ENCODE data around the gene C5AR1. TPM values are rescaled to one million over a fixed set of nuclear protein-coding genes. Genes with fewer than 3 reads are reported as not detected.
"Not testable (repeated sequence)": the region's sequence is repeated elsewhere in the genome, so short reads cannot be mapped to it uniquely, and the experiment has no call there.

Gene C5AR1
- polyA plus RNA-seq, result 1 to 10 TPM in 3 of 4 donors, under 1 TPM in 1; 0.67 to 8.6 (median 1.6) TPM
- long read RNA-seq, donor 1, result 0 reads
- long read RNA-seq, donor 2, result 0 reads
- long read RNA-seq, donor 3, result 0 reads
- long read RNA-seq, donor 4, result 0 reads
- long read RNA-seq, donor 5, result 0 reads
- long read RNA-seq, donor 6, result 0 reads
- long read RNA-seq, donor 7, result 0 reads
- long read RNA-seq, donor 8, result 0 reads
- long read RNA-seq, donor 9, result 0 reads
- long read RNA-seq, donor 10, partial matches to known transcripts, result 0 of 1 reads
- long read RNA-seq, donor 10, other reads (novel, unspliced or antisense), result 0 of 1 reads

DNA sequence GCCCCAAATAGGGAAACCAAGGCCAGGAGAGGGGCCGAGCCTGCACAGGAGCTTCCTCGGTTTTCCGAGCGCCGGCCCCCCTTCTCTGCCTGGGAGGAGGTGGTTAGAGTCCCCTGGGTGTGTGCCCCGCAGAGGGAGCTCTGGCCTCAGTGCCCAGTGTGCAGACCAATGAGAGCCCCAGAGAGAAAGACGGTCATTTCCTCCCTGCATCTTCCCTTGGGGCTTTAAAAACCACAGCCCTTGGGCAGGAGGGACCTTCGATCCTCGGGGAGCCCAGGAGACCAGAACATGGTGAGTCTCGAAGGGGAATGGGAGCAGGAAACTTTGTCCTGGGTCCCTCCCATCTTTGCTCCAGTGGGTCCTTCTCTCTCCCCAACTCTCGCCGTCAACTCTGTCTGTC lies at the start of gene C5AR1:
Gene C5AR1, plus strand, starts transcription at position 254 of the 400 bp plus-strand sequence. Its CDS starts 35 bp downstream, at position 289.
- Histone ChIP-seq H3K27ac (ENCODE audit: low read depth in 1 of 3, low read length in 2 of 3) (no peak within 1 kb of the TSS), H3K27me3 (ENCODE audit: control insufficient read depth in 3 of 3, insufficient read depth in 3 of 3, low read length in 3 of 3) (peaks cover 0 to 2% (median 0%) of the 10 kb centered on the region in 3 donors), H3K9me3 (ENCODE audit: control insufficient read depth in 2 of 2, insufficient read depth in 1 of 2, low read depth in 1 of 2, low read length in 1 of 2) (no peaks in the 10 kb centered on the region), H3K4me3 (ENCODE audit: low read depth in 1 of 3, low read length in 3 of 3) (no peak within 1 kb of the TSS), H3K36me3 (ENCODE audit: control insufficient read depth in 3 of 3, insufficient read depth in 2 of 3, low read depth in 1 of 3, low read length in 3 of 3) (no peaks in the 10 kb centered on the region), H3K4me1 (ENCODE audit: control insufficient read depth in 3 of 3, insufficient read depth in 2 of 3, low read depth in 1 of 3, low read length in 2 of 3) (no peaks in the 10 kb centered on the region)
- DNase-seq, result no peak
- 41 to 56% (median 44%) methylated on average over 12 of the region's 12 CpGs for WGBS, 3 donors
- no peak for FAIRE-seq

DNA sequence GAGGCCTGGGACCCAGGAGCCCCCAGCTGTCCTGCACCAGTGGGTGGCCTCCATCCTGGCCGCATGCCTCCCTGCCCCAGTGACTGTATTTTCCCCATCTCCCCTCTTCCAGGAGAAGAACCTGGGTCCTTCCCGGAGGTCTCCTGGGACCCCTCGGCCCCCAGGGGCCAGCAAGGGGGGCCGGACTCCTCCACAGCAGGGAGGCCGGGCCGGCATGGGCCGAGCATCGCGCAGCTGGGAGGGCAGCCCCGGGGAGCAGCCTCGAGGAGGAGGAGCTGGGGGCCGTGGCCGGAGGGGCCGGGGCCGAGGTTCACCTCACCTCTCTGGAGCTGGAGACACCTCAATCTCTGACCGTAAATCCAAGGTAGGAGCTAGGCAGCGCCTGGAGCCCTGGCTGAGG lies 49.2 kb upstream of the C5AR1 start:
- no peaks in the 10 kb centered on the region for H3K27me3 ChIP-seq (ENCODE audit: control insufficient read depth in 3 of 3, insufficient read depth in 3 of 3, low read length in 3 of 3)
- peaks cover 4 to 25% (median 7%) of the 10 kb centered on the region in 3 donors for H3K4me1 ChIP-seq (ENCODE audit: control insufficient read depth in 3 of 3, insufficient read depth in 2 of 3, low read depth in 1 of 3, low read length in 2 of 3)
- peaks cover 12 to 68% (median 15%) of the 10 kb centered on the region in 3 donors for H3K36me3 ChIP-seq (ENCODE audit: control insufficient read depth in 3 of 3, insufficient read depth in 2 of 3, low read depth in 1 of 3, low read length in 3 of 3)
- no peak for DNase-seq
- FAIRE-seq, result no peak
- no peak overlapping the region for H3K4me3 ChIP-seq (ENCODE audit: low read depth in 1 of 3, low read length in 3 of 3)
- H3K9me3 ChIP-seq (ENCODE audit: control insufficient read depth in 2 of 2, insufficient read depth in 1 of 2, low read depth in 1 of 2, low read length in 1 of 2), result no peaks in the 10 kb centered on the region
- WGBS, 3 donors, result 83 to 96% (median 93%) methylated on average over 14 to 17 of the region's 17 CpGs
- H3K27ac ChIP-seq (ENCODE audit: low read depth in 1 of 3, low read length in 2 of 3), result no peak overlapping the region

DNA sequence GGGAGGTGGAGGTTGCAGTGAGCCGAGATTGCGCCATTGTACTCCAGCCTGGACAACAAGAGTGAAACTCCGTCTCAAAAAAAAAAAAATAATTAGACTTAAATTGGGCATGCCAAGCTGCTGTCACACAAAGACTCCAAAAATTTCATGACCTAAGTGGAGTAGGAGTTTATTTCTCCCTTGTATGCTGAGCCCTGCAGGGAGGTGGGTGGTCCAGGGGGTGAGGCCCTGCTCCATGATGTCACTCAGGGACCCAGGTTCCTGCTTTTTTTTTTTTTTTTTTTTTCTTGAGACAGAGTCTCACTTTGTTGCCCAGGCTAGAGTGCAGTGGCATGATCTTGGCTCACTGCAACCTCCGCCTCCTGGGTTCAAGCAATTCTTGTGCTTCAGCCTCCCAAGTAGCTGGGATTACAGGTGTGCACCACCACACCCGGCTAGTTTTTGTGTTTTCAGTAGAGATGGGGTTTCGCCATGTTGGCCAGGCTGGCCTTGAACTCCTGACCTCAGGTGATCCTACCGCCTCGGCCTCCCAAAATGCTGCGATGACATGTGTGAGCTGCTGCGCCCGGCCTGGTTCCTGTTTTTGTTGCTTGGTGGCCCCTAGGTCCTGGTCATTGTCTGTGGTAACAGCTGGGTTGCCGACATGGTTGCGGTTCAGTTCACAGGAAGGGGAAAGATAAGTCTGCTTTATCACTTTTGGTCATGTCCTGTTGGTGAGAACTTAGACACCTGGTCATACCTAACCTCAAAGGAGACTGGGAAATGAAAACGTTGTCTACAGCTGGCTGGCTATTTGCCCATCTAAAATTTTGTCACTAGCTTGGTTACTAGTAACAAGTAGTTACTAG lies 47.5 kb upstream of the C5AR1 start:
- not testable (repeated sequence) for DNase-seq; H3K4me3 ChIP-seq (ENCODE audit: low read depth in 1 of 3, low read length in 3 of 3); H3K9me3 ChIP-seq (ENCODE audit: control insufficient read depth in 2 of 2, insufficient read depth in 1 of 2, low read depth in 1 of 2, low read length in 1 of 2); H3K27me3 ChIP-seq (ENCODE audit: control insufficient read depth in 3 of 3, insufficient read depth in 3 of 3, low read length in 3 of 3); FAIRE-seq
- Histone ChIP-seq H3K36me3 (ENCODE audit: control insufficient read depth in 3 of 3, insufficient read depth in 2 of 3, low read depth in 1 of 3, low read length in 3 of 3) (peaks cover 14 to 82% (median 21%) of the 10 kb centered on the region in 3 donors), H3K4me1 (ENCODE audit: control insufficient read depth in 3 of 3, insufficient read depth in 2 of 3, low read depth in 1 of 3, low read length in 2 of 3) (peaks cover 4 to 18% (median 7%) of the 10 kb centered on the region in 3 donors), H3K27ac (ENCODE audit: low read depth in 1 of 3, low read length in 2 of 3) (peak overlapping the region in 1 of 3 donors; percentile 42)
- WGBS, 3 donors, result 70 to 84% (median 83%) methylated on average over 14 of the region's 14 CpGs

DNA sequence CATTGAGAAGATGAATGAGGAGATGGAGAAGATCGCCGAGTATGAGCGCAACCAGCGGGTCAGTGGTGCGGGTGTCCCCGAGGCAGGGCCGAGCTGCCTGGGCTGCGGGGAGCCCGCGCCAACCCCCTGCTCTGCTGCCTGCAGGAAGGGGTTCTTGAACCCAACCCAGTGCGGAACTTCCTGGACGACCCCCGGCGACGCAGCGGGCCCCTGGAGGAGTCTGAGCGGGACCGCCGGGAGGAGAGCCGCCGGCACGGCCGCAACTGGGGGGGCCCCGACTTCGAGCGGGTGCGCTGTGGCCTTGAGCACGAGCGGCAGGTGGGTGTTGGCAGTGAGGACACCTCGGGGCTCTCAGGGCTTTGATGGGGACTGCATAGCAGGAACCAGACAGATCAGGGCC lies 45.0 kb upstream of the C5AR1 start:
- WGBS, 3 donors, result 93 to 96% (median 96%) methylated on average over 25 to 30 of the region's 30 CpGs
- no peak overlapping the region for H3K4me3 ChIP-seq (ENCODE audit: low read depth in 1 of 3, low read length in 3 of 3)
- no peak overlapping the region for H3K27ac ChIP-seq (ENCODE audit: low read depth in 1 of 3, low read length in 2 of 3)
- no peaks in the 10 kb centered on the region for H3K9me3 ChIP-seq (ENCODE audit: control insufficient read depth in 2 of 2, insufficient read depth in 1 of 2, low read depth in 1 of 2, low read length in 1 of 2)
- DNase-seq, result no peak
- no peaks in the 10 kb centered on the region for H3K4me1 ChIP-seq (ENCODE audit: control insufficient read depth in 3 of 3, insufficient read depth in 2 of 3, low read depth in 1 of 3, low read length in 2 of 3)
- FAIRE-seq, result no peak
- no peaks in the 10 kb centered on the region for H3K27me3 ChIP-seq (ENCODE audit: control insufficient read depth in 3 of 3, insufficient read depth in 3 of 3, low read length in 3 of 3)
- peaks cover 14 to 80% (median 24%) of the 10 kb centered on the region in 3 donors for H3K36me3 ChIP-seq (ENCODE audit: control insufficient read depth in 3 of 3, insufficient read depth in 2 of 3, low read depth in 1 of 3, low read length in 3 of 3)

DNA sequence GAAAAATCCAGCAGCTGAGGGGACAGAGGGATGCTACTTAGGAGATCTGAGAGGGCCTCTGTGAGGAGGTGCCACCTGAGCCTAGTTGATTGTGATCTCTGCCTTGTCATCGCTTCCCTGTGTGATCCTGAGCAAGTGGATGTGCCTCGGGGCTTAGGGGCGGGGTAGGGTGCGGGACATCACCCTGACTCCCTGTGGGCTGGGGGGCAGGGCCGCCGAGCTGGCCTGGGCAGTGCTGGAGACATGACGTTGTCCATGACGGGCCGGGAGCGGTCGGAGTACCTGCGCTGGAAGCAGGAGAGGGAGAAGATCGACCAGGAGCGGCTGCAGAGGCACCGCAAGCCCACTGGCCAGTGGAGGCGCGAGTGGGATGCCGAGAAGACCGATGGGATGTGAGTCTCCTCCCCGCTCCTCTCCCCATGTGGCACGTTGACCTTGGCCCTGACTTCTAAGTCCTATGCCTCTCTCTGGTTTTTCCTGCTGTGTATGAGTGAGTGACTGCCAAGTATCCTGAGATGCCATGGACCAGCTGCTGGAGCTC lies 43.2 kb upstream of the C5AR1 start:
- DNase-seq (no peak), FAIRE-seq (no peak)
- 92 to 94% (median 92%) methylated on average over 17 to 21 of the region's 21 CpGs for WGBS, 3 donors
- no peak overlapping the region for H3K27ac ChIP-seq (ENCODE audit: low read depth in 1 of 3, low read length in 2 of 3)
- H3K27me3 ChIP-seq (ENCODE audit: control insufficient read depth in 3 of 3, insufficient read depth in 3 of 3, low read length in 3 of 3), result no peaks in the 10 kb centered on the region
- no peak overlapping the region for H3K4me3 ChIP-seq (ENCODE audit: low read depth in 1 of 3, low read length in 3 of 3)
- H3K36me3 ChIP-seq (ENCODE audit: control insufficient read depth in 3 of 3, insufficient read depth in 2 of 3, low read depth in 1 of 3, low read length in 3 of 3), result peaks cover 16 to 80% (median 17%) of the 10 kb centered on the region in 3 donors
- H3K9me3 ChIP-seq (ENCODE audit: control insufficient read depth in 2 of 2, insufficient read depth in 1 of 2, low read depth in 1 of 2, low read length in 1 of 2), result no peaks in the 10 kb centered on the region
- no peaks in the 10 kb centered on the region for H3K4me1 ChIP-seq (ENCODE audit: control insufficient read depth in 3 of 3, insufficient read depth in 2 of 3, low read depth in 1 of 3, low read length in 2 of 3)

DNA sequence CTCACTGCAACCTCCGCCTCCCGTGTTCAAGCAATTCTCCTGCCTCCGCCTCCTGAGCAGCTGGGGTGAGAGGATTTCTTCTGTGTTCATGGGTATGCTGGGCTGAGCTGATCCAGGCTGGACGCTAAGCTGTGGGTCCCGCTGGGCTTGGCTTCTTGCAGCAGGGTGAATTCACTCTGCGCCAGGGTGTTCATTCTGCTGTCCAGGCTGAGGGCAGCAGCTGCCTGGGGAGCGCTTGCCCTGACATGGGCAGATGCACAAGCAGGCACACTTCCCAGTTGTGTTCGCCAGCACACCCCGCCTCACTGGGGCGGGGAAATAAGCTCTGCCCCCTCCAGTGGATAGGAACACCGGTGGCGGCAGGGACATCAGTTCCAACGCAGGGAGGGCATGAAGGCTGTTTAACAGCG lies 42.3 kb upstream of the C5AR1 start:
- peaks cover 0 to 1% (median 0%) of the 10 kb centered on the region in 3 donors for H3K4me1 ChIP-seq (ENCODE audit: control insufficient read depth in 3 of 3, insufficient read depth in 2 of 3, low read depth in 1 of 3, low read length in 2 of 3)
- WGBS, 3 donors, result 78 to 88% (median 87%) methylated on average over 14 of the region's 14 CpGs
- DNase-seq, result no peak
- no peak overlapping the region for H3K4me3 ChIP-seq (ENCODE audit: low read depth in 1 of 3, low read length in 3 of 3)
- FAIRE-seq, result no peak
- no peaks in the 10 kb centered on the region for H3K27me3 ChIP-seq (ENCODE audit: control insufficient read depth in 3 of 3, insufficient read depth in 3 of 3, low read length in 3 of 3)
- no peaks in the 10 kb centered on the region for H3K9me3 ChIP-seq (ENCODE audit: control insufficient read depth in 2 of 2, insufficient read depth in 1 of 2, low read depth in 1 of 2, low read length in 1 of 2)
- H3K36me3 ChIP-seq (ENCODE audit: control insufficient read depth in 3 of 3, insufficient read depth in 2 of 3, low read depth in 1 of 3, low read length in 3 of 3), result peaks cover 17 to 81% (median 17%) of the 10 kb centered on the region in 3 donors
- no peak overlapping the region for H3K27ac ChIP-seq (ENCODE audit: low read depth in 1 of 3, low read length in 2 of 3)

DNA sequence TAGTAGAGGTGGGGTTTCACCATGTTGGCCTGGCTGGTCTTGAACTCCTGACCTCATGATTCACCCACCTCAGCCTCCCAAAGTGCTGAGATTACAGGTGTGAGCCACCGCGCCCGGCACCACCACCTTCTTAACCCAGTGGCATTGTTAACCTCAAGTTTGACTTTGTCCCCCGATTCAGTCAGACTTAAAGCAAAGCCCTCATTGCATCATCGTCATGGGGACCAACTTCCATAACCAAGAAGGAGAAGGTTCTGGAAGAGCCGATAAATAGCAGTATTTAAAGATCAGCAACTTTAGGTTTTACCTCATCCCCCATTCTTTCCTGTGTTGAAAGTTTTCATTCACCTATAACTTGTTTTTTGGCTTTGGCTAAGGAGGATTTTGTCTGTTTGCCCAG lies 41.6 kb upstream of the C5AR1 start:
- H3K27ac ChIP-seq (ENCODE audit: low read depth in 1 of 3, low read length in 2 of 3), result no peak overlapping the region

DNA sequence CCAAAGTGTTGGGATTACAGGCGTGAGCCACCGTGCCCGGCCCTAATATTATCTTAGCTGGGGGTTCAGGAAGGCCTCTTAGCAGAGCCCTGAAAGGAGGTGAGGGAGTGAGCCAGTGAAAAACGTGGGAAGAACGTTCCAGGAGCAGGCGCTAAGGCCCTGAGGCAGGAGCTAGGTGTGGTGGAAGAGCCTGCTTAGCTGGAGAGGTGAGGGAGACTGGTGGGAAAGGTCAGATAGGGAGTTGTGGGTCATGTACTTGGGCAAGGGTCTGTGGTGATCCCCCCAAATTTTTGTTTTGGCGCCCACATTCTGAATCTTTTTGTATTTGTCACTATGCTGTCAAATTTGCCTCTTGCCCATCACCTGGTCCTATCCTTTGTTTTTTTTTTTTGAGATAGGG lies 40.1 kb upstream of the C5AR1 start:
- Histone ChIP-seq H3K36me3 (ENCODE audit: control insufficient read depth in 3 of 3, insufficient read depth in 2 of 3, low read depth in 1 of 3, low read length in 3 of 3) (peaks cover 12 to 64% (median 14%) of the 10 kb centered on the region in 3 donors), H3K9me3 (ENCODE audit: control insufficient read depth in 2 of 2, insufficient read depth in 1 of 2, low read depth in 1 of 2, low read length in 1 of 2) (no peaks in the 10 kb centered on the region), H3K4me1 (ENCODE audit: control insufficient read depth in 3 of 3, insufficient read depth in 2 of 3, low read depth in 1 of 3, low read length in 2 of 3) (peaks cover 0 to 8% (median 2%) of the 10 kb centered on the region in 3 donors), H3K4me3 (ENCODE audit: low read depth in 1 of 3, low read length in 3 of 3) (no peak overlapping the region), H3K27ac (ENCODE audit: low read depth in 1 of 3, low read length in 2 of 3) (no peak overlapping the region), H3K27me3 (ENCODE audit: control insufficient read depth in 3 of 3, insufficient read depth in 3 of 3, low read length in 3 of 3) (no peaks in the 10 kb centered on the region)
- DNase-seq (no peak), FAIRE-seq (no peak)
- 88 to 93% (median 90%) methylated on average over 7 of the region's 7 CpGs for WGBS, 3 donors

More for the DNA sequence above, 41.6 kb upstream of the C5AR1 start:
- Histone ChIP-seq H3K4me1 (ENCODE audit: control insufficient read depth in 3 of 3, insufficient read depth in 2 of 3, low read depth in 1 of 3, low read length in 2 of 3) (peaks cover 0 to 8% (median 2%) of the 10 kb centered on the region in 3 donors), H3K9me3 (ENCODE audit: control insufficient read depth in 2 of 2, insufficient read depth in 1 of 2, low read depth in 1 of 2, low read length in 1 of 2) (no peaks in the 10 kb centered on the region), H3K27me3 (ENCODE audit: control insufficient read depth in 3 of 3, insufficient read depth in 3 of 3, low read length in 3 of 3) (no peaks in the 10 kb centered on the region), H3K36me3 (ENCODE audit: control insufficient read depth in 3 of 3, insufficient read depth in 2 of 3, low read depth in 1 of 3, low read length in 3 of 3) (peaks cover 17 to 77% (median 17%) of the 10 kb centered on the region in 3 donors), H3K4me3 (ENCODE audit: low read depth in 1 of 3, low read length in 3 of 3) (no peak overlapping the region)
- FAIRE-seq (no peak), DNase-seq (no peak)
- WGBS, 3 donors, result 83 to 85% (median 85%) methylated on average over 6 of the region's 6 CpGs

All from small intestine (tissue), 16 donors.